ENCODE measurements around the gene TERT. TPM values are rescaled to one million over a fixed set of nuclear protein-coding genes. Genes with fewer than 3 reads are reported as not detected.

The TERT gene
- polyA plus RNA-seq, 2 of the 4 experiments (the other 2 are of a cell fraction) = 1.1 to 4.0 TPM

- TF ChIP-seq REST (IDR thresholded peaks at IDR 0.05) = no peak
These were observed 43.7 kb upstream of the TERT start (continued) for GRCh38 chr5:1338506-1339070.

GRCh38 chr5:1338196-1338490 lies 43.3 kb upstream of the TERT start:
- Histone ChIP-seq H3K27ac (no peak overlapping the region), H3K4me3 (no peak overlapping the region), H3K4me2 (no peak overlapping the region), H3K4me1 (peaks cover 4% of the 10 kb centered on the region; the same call in 2 of the 3 replicates), H3K9me3 (no peaks in the 10 kb centered on the region)
- POLR2A ChIA-PET = no interaction called here
- WGBS (ENCODE audit: missing lambda C conversion rate) = 93% methylated on average over 10 of the region's 12 CpGs
- DNase-seq (ENCODE audit: low read depth in 1 of 2, low spot score in 1 of 2) (no peak), FAIRE-seq (no peak), ATAC-seq (no peak)
- TF ChIP-seq RCOR1 (IDR thresholded peaks at IDR 0.05; ENCODE audit: low read depth, low read length) (no peak), MAZ (IDR thresholded peaks at IDR 0.05; ENCODE audit: borderline replicate concordance, low read depth, low read length) (no peak), ZFP36 (IDR thresholded peaks at IDR 0.05; ENCODE audit: borderline replicate concordance, partially characterized antibody) (no peak), HOXB5 (CRISPR knock-in tag; IDR thresholded peaks at IDR 0.05) (no peak), CHD4 (IDR thresholded peaks at IDR 0.05; ENCODE audit: borderline replicate concordance) (no peak), EHF (CRISPR knock-in tag; IDR thresholded peaks at IDR 0.05) (no peak)
- CTCF ChIA-PET = interaction anchor here (1.1 kb wide), 1 partner anchor 42 kb away, joined by 3 read pairs; no protein-coding TSS in a partner anchor

GRCh38 chr5:1337489-1338195 lies 42.8 kb upstream of the TERT start:
- ATAC-seq = no peak
- H3K4me3 ChIP-seq = no peak overlapping the region
- DNase-seq (ENCODE audit: low read depth in 1 of 2, low spot score in 1 of 2) = no peak
- 91% methylated on average over 20 of the region's 22 CpGs for WGBS (ENCODE audit: missing lambda C conversion rate)
- no peaks in the 10 kb centered on the region for H3K9me3 ChIP-seq
- no peak overlapping the region for H3K4me2 ChIP-seq
- no peak overlapping the region for H3K27ac ChIP-seq
- no peak for FAIRE-seq
- TF ChIP-seq NFE2L2 (conservative IDR thresholded peaks at IDR 0.05; ENCODE audit: low read length) (no peak), CBX2 (IDR thresholded peaks at IDR 0.05; ENCODE audit: borderline replicate concordance, low read depth) (no peak), TP53 (CRISPR knock-in tag; IDR thresholded peaks at IDR 0.05) (no peak), KDM5A (IDR thresholded peaks at IDR 0.05) (no peak), HOXA7 (CRISPR knock-in tag; IDR thresholded peaks at IDR 0.05) (no peak), POLR2AphosphoS2 (conservative IDR thresholded peaks at IDR 0.05; ENCODE audit: low read length) (no peak), HMGXB4 (CRISPR knock-in tag; IDR thresholded peaks at IDR 0.05; ENCODE audit: borderline replicate concordance) (no peak), SMC3 (IDR thresholded peaks at IDR 0.05) (no peak), E2F6 (IDR thresholded peaks at IDR 0.05; ENCODE audit: borderline replicate concordance, low read depth) (no peak), JUN (IDR thresholded peaks at IDR 0.05) (no peak), CBX8 (IDR thresholded peaks at IDR 0.05) (no peak), PHF8 (IDR thresholded peaks at IDR 0.05; ENCODE audit: borderline replicate concordance, low read depth) (no peak), FOSL2 (IDR thresholded peaks at IDR 0.05) (no peak), FOSL2 (CRISPR knock-in tag; IDR thresholded peaks at IDR 0.05) (no peak)
- ChIA-PET CTCF (interaction anchor here (0.8 to 1.1 kb wide), 2 partner anchors 22 to 42 kb away, joined by 3 read pairs; no protein-coding TSS in a partner anchor), POLR2A (no interaction called here)
- H3K4me1 ChIP-seq = no peaks in the 10 kb centered on the region
